ENCODE data around the gene CCNE1.

CCNE1 gene

DNA sequence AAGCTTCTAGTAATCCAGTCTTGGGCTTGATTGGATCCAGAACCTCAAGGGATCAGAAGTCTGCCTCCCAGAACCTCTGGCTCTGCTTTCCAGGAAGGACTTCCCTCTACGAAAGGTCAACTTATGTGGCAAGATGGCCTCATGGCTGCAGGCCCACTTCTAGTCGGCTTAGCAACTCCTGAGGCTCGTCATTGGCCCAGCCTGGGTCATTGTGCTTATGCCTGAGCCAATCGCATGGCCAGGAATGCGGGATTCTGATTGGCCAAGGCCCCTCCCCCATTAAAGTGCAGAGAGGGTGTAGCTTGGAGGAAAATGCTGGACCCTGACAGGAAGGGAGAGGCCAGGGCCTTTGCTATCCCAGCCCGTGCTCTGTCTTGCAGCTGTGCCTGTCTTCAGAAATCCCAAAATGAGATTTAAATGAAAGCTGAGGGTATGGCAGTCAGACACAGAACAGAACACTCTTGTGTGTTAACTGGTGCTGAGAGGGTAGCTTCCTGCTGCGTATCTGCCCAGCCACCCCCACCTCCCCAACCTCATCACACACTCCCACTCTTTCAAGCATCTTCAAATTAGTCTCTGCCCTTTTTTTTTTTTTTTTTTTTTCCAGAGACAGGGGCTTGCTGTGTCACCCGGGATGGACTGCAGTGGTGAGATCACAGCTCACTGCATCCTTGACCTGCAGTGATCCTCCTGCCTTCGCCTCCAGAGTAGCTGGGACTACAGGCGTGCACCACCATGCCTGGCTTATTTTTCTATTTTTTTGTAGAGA, 5.5 kb upstream of the CCNE1 start:
- Histone ChIP-seq H3K9me3 (ENCODE audit: low read depth, low read length) (no peaks in the 10 kb centered on the region), H3K36me3 (ENCODE audit: insufficient read depth, low read length) (no peaks in the 10 kb centered on the region), H3K9ac (ENCODE audit: insufficient read length) (no peak overlapping the region), H3K27ac (no peak overlapping the region), H3K4me3 (no peak overlapping the region)
- no peak for DNase-seq (ENCODE audit: low read depth, low spot score)
- TF ChIP-seq EZH2 (IDR thresholded peaks at IDR 0.05) (no peak), POLR2AphosphoS5 (IDR thresholded peaks at IDR 0.05; ENCODE audit: borderline replicate concordance, low read depth, low read length) (no peak), FOXP2 (optimal IDR thresholded peaks at IDR 0.05; ENCODE audit: control extremely low read depth, extremely low read length, insufficient read depth) (no peak)

DNA sequence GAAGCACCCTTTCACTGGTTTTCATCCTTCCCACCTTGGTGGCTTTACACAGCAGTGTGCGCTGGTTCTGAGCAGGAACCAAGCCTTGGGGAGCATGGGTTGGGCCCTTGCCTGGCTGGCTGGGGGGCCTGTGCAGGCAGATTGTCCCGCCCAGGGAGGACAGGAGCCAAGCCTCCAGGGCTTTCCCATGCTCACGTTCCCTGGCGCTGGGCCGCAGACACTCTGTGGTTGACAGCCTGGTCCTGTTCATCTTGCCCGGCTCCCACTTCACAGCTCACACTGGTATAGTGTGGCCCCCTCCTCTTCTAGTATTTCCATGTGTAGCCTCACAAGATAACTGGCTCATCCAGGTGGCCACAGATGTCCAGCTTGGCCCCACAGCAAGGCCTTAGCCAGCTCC, 4.6 kb upstream of the CCNE1 start:
- TF ChIP-seq POLR2AphosphoS5 (IDR thresholded peaks at IDR 0.05; ENCODE audit: borderline replicate concordance, low read depth, low read length) (no peak), EZH2 (IDR thresholded peaks at IDR 0.05) (no peak), FOXP2 (optimal IDR thresholded peaks at IDR 0.05; ENCODE audit: control extremely low read depth, extremely low read length, insufficient read depth) (no peak)
- H3K27ac ChIP-seq, result no peak overlapping the region
- no peaks in the 10 kb centered on the region for H3K9me3 ChIP-seq (ENCODE audit: low read depth, low read length)
- H3K36me3 ChIP-seq (ENCODE audit: insufficient read depth, low read length), result no peaks in the 10 kb centered on the region
- DNase-seq (ENCODE audit: low read depth, low spot score), result no peak
- H3K9ac ChIP-seq (ENCODE audit: insufficient read length), result no peak overlapping the region
- no peak overlapping the region for H3K4me3 ChIP-seq

DNA sequence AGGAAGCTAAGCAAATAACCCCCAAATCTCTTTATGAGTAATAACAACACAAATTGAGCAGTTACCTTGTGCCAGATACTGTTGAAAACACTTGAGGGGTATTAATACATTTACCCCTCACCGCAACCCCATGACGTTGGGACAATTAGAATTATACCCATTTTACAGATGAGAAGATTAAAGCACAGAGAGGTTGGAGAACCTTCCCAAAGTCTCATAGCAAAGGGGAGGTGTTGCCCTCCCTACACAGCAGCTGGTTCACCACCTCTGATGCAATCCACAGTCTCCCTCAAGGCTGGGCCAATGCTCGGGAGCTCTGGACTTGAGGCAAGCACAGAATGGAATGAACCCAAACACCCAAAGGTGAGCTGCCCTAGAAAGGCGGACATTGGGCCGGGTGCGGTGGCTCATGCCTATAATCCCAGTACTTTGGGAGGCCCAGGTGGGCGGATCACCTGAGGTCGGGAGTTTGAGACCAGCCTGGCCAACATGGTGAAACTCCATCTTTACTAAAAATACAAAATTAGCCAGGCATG, 3.9 kb upstream of the CCNE1 start:
- no peak for TF ChIP-seq FOXP2 (optimal IDR thresholded peaks at IDR 0.05; ENCODE audit: control extremely low read depth, extremely low read length, insufficient read depth)
- Histone ChIP-seq H3K36me3 (ENCODE audit: insufficient read depth, low read length) (no peaks in the 10 kb centered on the region), H3K27ac (no peak overlapping the region), H3K9ac (ENCODE audit: insufficient read length) (no peak overlapping the region), H3K9me3 (ENCODE audit: low read depth, low read length) (no peaks in the 10 kb centered on the region), H3K4me3 (no peak overlapping the region)
- DNase-seq (ENCODE audit: low read depth, low spot score), result no peak

GRCh38 chr19:29809795-29810503, 1.8 kb upstream of the CCNE1 start:
- Histone ChIP-seq H3K36me3 (ENCODE audit: insufficient read depth, low read length) (no peaks in the 10 kb centered on the region; the same call in 1 of the 2 replicates), H3K27ac (no peak overlapping the region), H3K4me3 (no peak overlapping the region), H3K9me3 (ENCODE audit: low read depth, low read length) (no peaks in the 10 kb centered on the region), H3K9ac (ENCODE audit: insufficient read length) (no peak overlapping the region)
- no peak for DNase-seq (ENCODE audit: low read depth, low spot score)
- TF ChIP-seq POLR2AphosphoS5 (IDR thresholded peaks at IDR 0.05; ENCODE audit: borderline replicate concordance, low read depth, low read length) (no peak), FOXP2 (optimal IDR thresholded peaks at IDR 0.05; ENCODE audit: control extremely low read depth, extremely low read length, insufficient read depth) (no peak), EZH2 (IDR thresholded peaks at IDR 0.05) (no peak)

GRCh38 chr19:29810504-29810871, 1.3 kb upstream of the CCNE1 start:
- Histone ChIP-seq H3K9ac (ENCODE audit: insufficient read length) (no peak overlapping the region), H3K4me3 (no peak overlapping the region), H3K9me3 (ENCODE audit: low read depth, low read length) (no peaks in the 10 kb centered on the region), H3K36me3 (ENCODE audit: insufficient read depth, low read length) (no peaks in the 10 kb centered on the region; the same call in 1 of the 2 replicates), H3K27ac (no peak overlapping the region)
- no peak for DNase-seq (ENCODE audit: low read depth, low spot score)
- TF ChIP-seq EZH2 (IDR thresholded peaks at IDR 0.05) (no peak), POLR2AphosphoS5 (IDR thresholded peaks at IDR 0.05; ENCODE audit: borderline replicate concordance, low read depth, low read length) (no peak), FOXP2 (optimal IDR thresholded peaks at IDR 0.05; ENCODE audit: control extremely low read depth, extremely low read length, insufficient read depth) (no peak)

DNA sequence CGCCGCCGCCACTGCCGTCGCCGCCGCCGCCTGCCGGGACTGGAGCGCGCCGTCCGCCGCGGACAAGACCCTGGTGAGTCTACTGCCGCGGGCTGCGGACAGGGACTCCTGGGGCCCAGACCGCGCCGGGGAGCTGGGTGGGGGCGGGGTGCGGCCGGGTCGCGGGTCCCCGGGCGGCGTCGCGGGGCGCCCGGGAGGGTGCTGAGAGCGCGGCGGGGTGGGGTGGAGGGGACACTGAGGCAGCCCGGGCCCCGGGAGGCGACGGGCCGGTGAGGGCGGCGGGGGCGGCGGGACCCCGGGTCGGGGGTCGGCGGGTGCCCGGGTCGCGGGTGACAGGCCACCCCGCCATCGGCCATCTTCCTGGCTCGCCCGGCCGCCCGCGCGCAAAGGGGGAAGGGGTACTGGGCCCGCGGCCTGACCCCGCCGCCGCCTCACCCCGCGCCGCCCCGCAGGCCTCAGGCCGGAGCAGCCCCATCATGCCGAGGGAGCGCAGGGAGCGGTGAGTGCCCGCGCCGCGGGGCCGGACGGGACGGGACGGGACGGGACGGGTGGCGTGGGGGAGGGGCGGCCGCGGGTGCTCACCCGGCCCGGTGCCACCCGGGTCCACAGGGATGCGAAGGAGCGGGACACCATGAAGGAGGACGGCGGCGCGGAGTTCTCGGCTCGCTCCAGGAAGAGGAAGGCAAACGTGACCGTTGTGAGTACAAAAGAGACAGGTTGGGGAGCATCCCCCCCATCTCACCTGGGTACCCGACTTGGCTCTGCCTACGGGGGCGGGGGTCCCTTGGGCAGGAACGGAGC, 489 bp downstream of the CCNE1 start:
- no peak overlapping the region for H3K27ac ChIP-seq
- no peak overlapping the region for H3K9ac ChIP-seq (ENCODE audit: insufficient read length)

GRCh38 chr19:29812881-29813275, 1.1 kb downstream of the CCNE1 start:
- TF ChIP-seq FOXP2 (optimal IDR thresholded peaks at IDR 0.05; ENCODE audit: control extremely low read depth, extremely low read length, insufficient read depth) (no peak), POLR2AphosphoS5 (IDR thresholded peaks at IDR 0.05; ENCODE audit: borderline replicate concordance, low read depth, low read length) (no peak)
- no peak overlapping the region for H3K27ac ChIP-seq
- no peaks in the 10 kb centered on the region for H3K9me3 ChIP-seq (ENCODE audit: low read depth, low read length)
- DNase-seq (ENCODE audit: low read depth, low spot score), result no peak
- peak overlapping the region; percentile 71 for H3K4me3 ChIP-seq
- H3K9ac ChIP-seq (ENCODE audit: insufficient read length), result no peak overlapping the region
- H3K36me3 ChIP-seq (ENCODE audit: insufficient read depth, low read length), result peaks cover 7% of the 10 kb centered on the region; the same call in 1 of the 2 replicates

More for the DNA sequence above, 489 bp downstream of the CCNE1 start:
- TF ChIP-seq FOXP2 (optimal IDR thresholded peaks at IDR 0.05; ENCODE audit: control extremely low read depth, extremely low read length, insufficient read depth), result no peak
- TF ChIP-seq EZH2 (IDR thresholded peaks at IDR 0.05), result no peak
- TF ChIP-seq POLR2AphosphoS5 (IDR thresholded peaks at IDR 0.05; ENCODE audit: borderline replicate concordance, low read depth, low read length), result no peak
- no peak for DNase-seq (ENCODE audit: low read depth, low spot score)
- peak overlapping the region; percentile 71 for H3K4me3 ChIP-seq
- H3K36me3 ChIP-seq (ENCODE audit: insufficient read depth, low read length), result peaks cover 4% of the 10 kb centered on the region; the same call in 1 of the 2 replicates
- no peaks in the 10 kb centered on the region for H3K9me3 ChIP-seq (ENCODE audit: low read depth, low read length)

GRCh38 chr19:29813642-29814041, 1.9 kb downstream of the CCNE1 start:
- H3K9ac ChIP-seq (ENCODE audit: insufficient read length), result no peak overlapping the region
- H3K27ac ChIP-seq, result no peak overlapping the region
- H3K4me3 ChIP-seq, result no peak overlapping the region
- H3K9me3 ChIP-seq (ENCODE audit: low read depth, low read length), result no peaks in the 10 kb centered on the region
- DNase-seq (ENCODE audit: low read depth, low spot score), result no peak
- no peak for TF ChIP-seq FOXP2 (optimal IDR thresholded peaks at IDR 0.05; ENCODE audit: control extremely low read depth, extremely low read length, insufficient read depth)
- TF ChIP-seq POLR2AphosphoS5 (IDR thresholded peaks at IDR 0.05; ENCODE audit: borderline replicate concordance, low read depth, low read length), result no peak
- no peak for TF ChIP-seq EZH2 (IDR thresholded peaks at IDR 0.05)
- peaks cover 7% of the 10 kb centered on the region; the same call in 1 of the 2 replicates for H3K36me3 ChIP-seq (ENCODE audit: insufficient read depth, low read length)

Measured in SK-N-MC (cell line).